ENCODE data around the gene FAM209B.
"Not testable (repeated sequence)": the region's sequence is repeated elsewhere in the genome, so short reads cannot be mapped to it uniquely, and the experiment has no call there.

FAM209B gene

DNA sequence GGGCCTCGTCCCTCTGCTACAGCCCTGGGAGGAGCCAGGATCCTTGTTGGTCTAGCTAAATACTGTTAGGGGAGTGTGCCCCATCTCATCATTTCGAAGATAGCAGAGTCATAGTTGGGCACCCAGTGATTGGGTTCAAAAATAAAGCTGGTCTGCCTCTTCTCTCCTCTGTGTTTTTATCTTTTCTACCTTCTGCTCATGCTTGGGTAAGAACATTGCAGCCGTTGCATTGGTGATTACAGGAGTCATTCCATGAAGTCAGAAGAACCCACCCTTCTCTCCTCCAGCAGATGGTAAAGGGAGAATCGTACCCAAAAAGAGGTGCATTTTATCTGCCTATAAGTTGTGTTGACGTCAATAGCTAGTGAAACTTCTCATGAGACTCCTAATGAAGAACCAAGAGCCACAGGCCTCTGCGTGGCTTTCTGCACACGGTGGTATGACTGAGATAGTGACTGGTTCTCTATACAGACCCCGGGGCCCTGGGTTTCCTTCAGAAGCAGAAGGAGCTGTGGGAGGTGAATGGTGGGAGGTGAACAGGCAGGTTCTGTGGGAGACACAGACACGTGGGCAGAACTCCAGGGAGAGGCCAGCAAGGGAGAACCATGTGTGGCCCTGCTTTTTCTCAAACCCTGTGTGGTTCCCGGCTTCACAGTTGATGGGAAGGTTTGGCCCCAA lies 14.2 kb upstream of the FAM209B start:
- TF ChIP-seq, protein P1, sequence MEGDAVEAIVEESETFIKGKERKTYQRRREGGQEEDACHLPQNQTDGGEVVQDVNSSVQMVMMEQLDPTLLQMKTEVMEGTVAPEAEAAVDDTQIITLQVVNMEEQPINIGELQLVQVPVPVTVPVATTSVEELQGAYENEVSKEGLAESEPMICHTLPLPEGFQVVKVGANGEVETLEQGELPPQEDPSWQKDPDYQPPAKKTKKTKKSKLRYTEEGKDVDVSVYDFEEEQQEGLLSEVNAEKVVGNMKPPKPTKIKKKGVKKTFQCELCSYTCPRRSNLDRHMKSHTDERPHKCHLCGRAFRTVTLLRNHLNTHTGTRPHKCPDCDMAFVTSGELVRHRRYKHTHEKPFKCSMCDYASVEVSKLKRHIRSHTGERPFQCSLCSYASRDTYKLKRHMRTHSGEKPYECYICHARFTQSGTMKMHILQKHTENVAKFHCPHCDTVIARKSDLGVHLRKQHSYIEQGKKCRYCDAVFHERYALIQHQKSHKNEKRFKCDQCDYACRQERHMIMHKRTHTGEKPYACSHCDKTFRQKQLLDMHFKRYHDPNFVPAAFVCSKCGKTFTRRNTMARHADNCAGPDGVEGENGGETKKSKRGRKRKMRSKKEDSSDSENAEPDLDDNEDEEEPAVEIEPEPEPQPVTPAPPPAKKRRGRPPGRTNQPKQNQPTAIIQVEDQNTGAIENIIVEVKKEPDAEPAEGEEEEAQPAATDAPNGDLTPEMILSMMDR (conservative IDR thresholded peaks at IDR 0.05; ENCODE audit: low read length), result no peak
- no peak overlapping the region for H3K4me3 ChIP-seq (ENCODE audit: low read length)
- no peak for DNase-seq (ENCODE audit: low read depth)

DNA sequence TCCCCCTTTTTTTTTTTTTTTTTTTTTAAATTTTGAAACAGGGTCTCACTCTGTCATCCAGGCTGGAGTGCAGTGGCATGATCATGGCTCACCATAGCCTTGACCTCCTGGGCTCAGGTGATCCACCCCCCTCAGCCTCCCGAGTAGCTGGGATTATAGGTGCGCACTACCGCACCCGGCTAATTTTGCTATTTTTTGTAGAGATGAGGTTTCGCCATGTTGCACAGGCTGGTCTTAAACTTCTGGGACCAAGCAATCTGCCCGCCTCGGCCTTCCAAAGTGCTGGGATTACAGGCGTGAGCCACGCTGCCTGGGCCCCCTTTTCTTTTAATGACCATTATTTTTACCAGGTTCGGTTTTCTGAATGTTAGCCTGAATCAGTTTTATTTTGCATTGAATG lies 13.5 kb upstream of the FAM209B start:
- TF ChIP-seq, protein P1 (conservative IDR thresholded peaks at IDR 0.05; ENCODE audit: low read length), result no peak
- no peak for DNase-seq (ENCODE audit: low read depth)
- H3K4me3 ChIP-seq (ENCODE audit: low read length), result no peak overlapping the region

GRCh38 chr20:56520180-56520579 lies 12.9 kb upstream of the FAM209B start:
- DNase-seq (ENCODE audit: low read depth), result no peak
- TF ChIP-seq, protein P1 (conservative IDR thresholded peaks at IDR 0.05; ENCODE audit: low read length), result no peak
- H3K4me3 ChIP-seq (ENCODE audit: low read length), result no peak overlapping the region

- not testable (repeated sequence) for DNase-seq (ENCODE audit: low read depth)
Observed at GRCh38 chr20:56520746-56521354, 12.2 kb upstream of the FAM209B start.

DNA sequence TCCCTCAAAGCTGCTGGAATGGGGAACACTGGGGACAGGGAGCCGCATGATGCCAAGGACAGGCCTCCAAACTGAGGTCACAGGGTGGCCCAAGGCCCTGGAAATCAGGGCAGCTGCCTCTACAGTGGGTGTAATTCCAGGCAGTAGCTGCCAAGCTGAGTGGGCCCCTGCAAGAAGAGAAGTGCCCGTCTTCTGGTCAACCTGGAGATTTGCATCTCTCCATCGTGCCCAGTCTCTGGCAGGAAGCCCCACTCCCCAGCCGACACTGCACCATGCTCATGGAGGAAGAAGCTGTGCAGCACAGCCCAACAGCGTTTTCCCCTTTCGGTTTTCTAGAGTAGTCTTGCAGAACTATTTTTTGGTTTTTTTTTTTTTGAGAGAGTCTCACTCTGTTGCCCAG lies 10.7 kb upstream of the FAM209B start:
- no peak for DNase-seq (ENCODE audit: low read depth)
- TF ChIP-seq, protein P1 (conservative IDR thresholded peaks at IDR 0.05; ENCODE audit: low read length), result no peak
- no peak overlapping the region for H3K4me3 ChIP-seq (ENCODE audit: low read length)

More at GRCh38 chr20:56520746-56521354, 12.2 kb upstream of the FAM209B start:
- not testable (repeated sequence) for H3K4me3 ChIP-seq (ENCODE audit: low read length)

DNA sequence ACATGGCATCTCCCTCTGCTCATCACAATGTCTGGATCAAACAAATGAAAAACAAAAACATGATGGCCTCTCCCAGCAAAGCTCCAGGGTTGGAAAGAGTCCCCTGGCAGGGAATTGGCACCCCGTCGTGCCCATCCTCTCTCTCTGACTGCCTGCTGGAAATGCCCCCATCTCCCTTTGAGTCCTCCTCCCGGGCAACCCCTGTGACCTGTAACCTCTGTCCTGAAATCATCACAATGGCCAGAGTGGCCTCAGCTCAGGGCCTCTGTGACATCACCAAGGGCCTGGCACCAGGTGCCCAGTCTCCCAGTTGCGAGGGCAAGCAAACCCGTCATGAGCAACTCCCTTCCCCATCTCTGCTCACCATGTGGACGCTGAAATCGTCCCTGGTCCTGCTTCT lies 8.6 kb upstream of the FAM209B start, which contains the start of gene FAM209A:
Gene FAM209A (plus strand): TSS at position 301 of the 400 bp plus-strand sequence. CDS start 65 bp downstream, at position 366.
- not testable (repeated sequence) for DNase-seq (ENCODE audit: low read depth)

GRCh38 chr20:56527521-56527920 lies 5.5 kb upstream of the FAM209B start:
- H3K4me3 ChIP-seq (ENCODE audit: low read length), result no peak overlapping the region
- DNase-seq (ENCODE audit: low read depth), result no peak
- TF ChIP-seq, protein P1 (conservative IDR thresholded peaks at IDR 0.05; ENCODE audit: low read length), result no peak

More for the DNA sequence above, 8.6 kb upstream of the FAM209B start, which contains the start of gene FAM209A:
- not testable (repeated sequence) for H3K4me3 ChIP-seq (ENCODE audit: low read length)

- TF ChIP-seq, protein P1 (conservative IDR thresholded peaks at IDR 0.05; ENCODE audit: low read length), result no peak
- no peak for DNase-seq (ENCODE audit: low read depth)
- no peak overlapping the region for H3K4me3 ChIP-seq (ENCODE audit: low read length)
Observed at GRCh38 chr20:56537997-56538396, 5.0 kb downstream of the FAM209B start.
